Cardiac muscle cell (in vitro differentiated cells and primary cell): ENCODE data around the gene DCPS. TPM values are rescaled to one million over a fixed set of nuclear protein-coding genes. Genes with fewer than 3 reads are reported as not detected.

Source experiments
- DNase-seq, 2 donors: peaks; one replicate each; pipeline versions ENCODE4 v3.0.0 to v3.0.0-alpha.2; 2010 to 2017; ENCODE audit warnings: low read depth in 1 of 2, low spot score in 1 of 2
- H3K27ac ChIP-seq: fragments of 200-600 bp; sonication (generic); 2 replicates; pipeline ENCODE4 v1.5.1; 2016
- H3K27me3 ChIP-seq: fragments of 200-600 bp; sonication (generic); 2 replicates; pipeline ENCODE4 v1.6.0; 2016; ENCODE audit warnings: control low read depth
- H3K36me3 ChIP-seq: fragments of 200-600 bp; sonication (generic); 2 replicates; pipeline ENCODE4 v1.5.1; 2016; ENCODE audit warnings: control low read depth
- H3K4me1 ChIP-seq: fragments of 200-600 bp; sonication (generic); 2 replicates; pipeline ENCODE4 v1.8.1; 2017; ENCODE audit warnings: low read depth, mild to moderate bottlenecking, mixed run types
- H3K4me3 ChIP-seq: fragments of 200-600 bp; sonication (generic); 2 replicates; pipeline ENCODE4 v1.5.1; 2016; ENCODE audit warnings: mild to moderate bottlenecking
- H3K9me3 ChIP-seq: fragments of 200-600 bp; sonication (generic); 2 replicates; pipeline ENCODE4 v1.5.1; 2017; ENCODE audit warnings: low read depth, mild to moderate bottlenecking, control low read depth
- polyA plus RNA-seq: library from polyadenylated mRNA; unstranded; fragments of >200 nt; fragmentation: Nextera tagmentation; extraction: Ambion mirVana; gene quantifications from 2 replicates; pipeline ENCODE4 v1.2.1, GENCODE V29; 2016
- total RNA-seq: library from RNA; depleted of rRNA; stranded (reverse); fragments of >200 nt; gene quantifications from 2 replicates; pipeline ENCODE4 v1.2.3, GENCODE V29; 2016
- TF ChIP-seq, protein P1 (sequence below): IDR thresholded peaks from 2 replicates; pipeline ENCODE4 v1.5.1; 2012; ENCODE audit warnings: low read depth, mild to moderate bottlenecking, low read length

The DCPS gene
- total and polyA plus RNA-seq, 2 experiments from 2014 or later = 13.1 to 27.0 TPM

GRCh38 chr11:126328938-126329643, 25.2 kb downstream of the DCPS start:
- Histone ChIP-seq H3K27me3 (no peaks in the 10 kb centered on the region), H3K4me3 (no peak overlapping the region), H3K4me1 (no peaks in the 10 kb centered on the region), H3K9me3 (no peaks in the 10 kb centered on the region), H3K27ac (no peak overlapping the region), H3K36me3 (no peaks in the 10 kb centered on the region)
- DNase-seq = no peak
- TF ChIP-seq, protein P1, sequence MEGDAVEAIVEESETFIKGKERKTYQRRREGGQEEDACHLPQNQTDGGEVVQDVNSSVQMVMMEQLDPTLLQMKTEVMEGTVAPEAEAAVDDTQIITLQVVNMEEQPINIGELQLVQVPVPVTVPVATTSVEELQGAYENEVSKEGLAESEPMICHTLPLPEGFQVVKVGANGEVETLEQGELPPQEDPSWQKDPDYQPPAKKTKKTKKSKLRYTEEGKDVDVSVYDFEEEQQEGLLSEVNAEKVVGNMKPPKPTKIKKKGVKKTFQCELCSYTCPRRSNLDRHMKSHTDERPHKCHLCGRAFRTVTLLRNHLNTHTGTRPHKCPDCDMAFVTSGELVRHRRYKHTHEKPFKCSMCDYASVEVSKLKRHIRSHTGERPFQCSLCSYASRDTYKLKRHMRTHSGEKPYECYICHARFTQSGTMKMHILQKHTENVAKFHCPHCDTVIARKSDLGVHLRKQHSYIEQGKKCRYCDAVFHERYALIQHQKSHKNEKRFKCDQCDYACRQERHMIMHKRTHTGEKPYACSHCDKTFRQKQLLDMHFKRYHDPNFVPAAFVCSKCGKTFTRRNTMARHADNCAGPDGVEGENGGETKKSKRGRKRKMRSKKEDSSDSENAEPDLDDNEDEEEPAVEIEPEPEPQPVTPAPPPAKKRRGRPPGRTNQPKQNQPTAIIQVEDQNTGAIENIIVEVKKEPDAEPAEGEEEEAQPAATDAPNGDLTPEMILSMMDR = no peak

GRCh38 chr11:126329644-126330211, 25.9 kb downstream of the DCPS start:
- no peaks in the 10 kb centered on the region for H3K9me3 ChIP-seq
- H3K27me3 ChIP-seq = no peaks in the 10 kb centered on the region
- H3K27ac ChIP-seq = no peak overlapping the region
- H3K4me1 ChIP-seq = no peaks in the 10 kb centered on the region
- H3K36me3 ChIP-seq = no peaks in the 10 kb centered on the region
- no peak overlapping the region for H3K4me3 ChIP-seq
- TF ChIP-seq, protein P1 = no peak
- DNase-seq = no peak

DNA sequence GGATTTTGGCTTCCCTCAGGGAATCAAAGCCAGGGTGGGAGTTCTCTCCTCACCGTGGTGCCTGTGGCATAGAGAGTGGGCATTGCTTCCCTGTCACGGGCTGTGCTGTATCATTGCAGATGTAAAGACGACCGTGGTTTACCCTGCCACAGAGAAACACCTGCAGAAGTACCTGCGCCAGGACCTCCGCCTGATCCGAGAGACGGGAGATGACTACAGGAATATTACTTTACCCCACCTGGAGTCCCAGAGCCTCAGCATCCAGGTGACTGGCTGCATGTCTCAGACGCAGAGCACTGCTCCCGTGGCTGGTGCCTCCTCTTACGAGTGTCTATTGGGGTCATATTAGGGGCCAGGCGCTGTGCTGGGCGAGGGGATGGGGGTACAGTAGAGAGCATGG, 27.4 kb downstream of the DCPS start:
- H3K4me3 ChIP-seq = no peak overlapping the region
- no peak for DNase-seq
- H3K27me3 ChIP-seq = no peaks in the 10 kb centered on the region
- no peaks in the 10 kb centered on the region for H3K36me3 ChIP-seq
- TF ChIP-seq, protein P1 = no peak
- H3K4me1 ChIP-seq = peaks cover 2% of the 10 kb centered on the region
- H3K27ac ChIP-seq = no peak overlapping the region
- no peaks in the 10 kb centered on the region for H3K9me3 ChIP-seq

DNA sequence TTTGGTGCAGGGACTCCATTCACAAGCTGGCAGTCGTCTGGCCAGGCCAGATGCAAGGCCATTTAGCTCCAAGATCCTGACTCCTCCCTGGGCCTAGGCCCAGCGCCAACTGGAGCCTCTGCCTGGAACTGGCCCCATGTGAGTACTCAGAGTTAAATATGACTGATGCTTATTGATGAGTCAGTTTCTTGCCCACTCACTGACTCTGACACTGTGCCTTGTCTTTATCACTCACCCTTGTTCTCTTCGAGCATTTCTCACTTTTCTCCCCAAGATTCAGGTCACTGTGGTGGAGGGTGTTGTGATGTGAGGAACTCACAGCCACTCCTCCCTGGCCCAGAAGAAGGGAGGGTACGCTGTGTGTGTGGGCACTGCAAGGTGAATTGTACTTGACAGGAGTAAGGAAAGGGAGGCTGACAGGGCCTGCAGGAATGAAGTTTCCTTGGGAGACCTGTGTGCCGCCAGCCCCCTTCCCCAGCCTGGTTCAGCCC, 28.4 kb downstream of the DCPS start:
- Histone ChIP-seq H3K27ac (no peak overlapping the region), H3K36me3 (no peaks in the 10 kb centered on the region), H3K27me3 (no peaks in the 10 kb centered on the region), H3K4me3 (no peak overlapping the region), H3K9me3 (no peaks in the 10 kb centered on the region), H3K4me1 (peaks cover 12% of the 10 kb centered on the region)
- DNase-seq = peak in 1 of 2 donors; percentile 83
- TF ChIP-seq, protein P1 = no peak

- no peaks in the 10 kb centered on the region for H3K27me3 ChIP-seq
- no peaks in the 10 kb centered on the region for H3K36me3 ChIP-seq
- no peak overlapping the region for H3K27ac ChIP-seq
- H3K4me3 ChIP-seq = no peak overlapping the region
- no peaks in the 10 kb centered on the region for H3K9me3 ChIP-seq
- peaks cover 21% of the 10 kb centered on the region for H3K4me1 ChIP-seq
- TF ChIP-seq, protein P1 = no peak
- no peak for DNase-seq
These were observed 29.3 kb downstream of the DCPS start for GRCh38 chr11:126333142-126333541.
